K562 (cell line): ENCODE results near the gene TOX3. TPM values are rescaled to one million over a fixed set of nuclear protein-coding genes. Genes with fewer than 3 reads are reported as not detected.

Source experiments
- ATAC-seq: fragments of 200-7000 bp; cut with Tn5 transposase; 3 replicates; pipeline ENCODE4 v1.9.1; 2020; ENCODE audit warnings: moderate library complexity
- BruUV-seq: library from RNA; stranded (reverse); fragments of 400-500 nt; replicated peaks from 2 replicates; lab custom pipeline; 2021; lab: Mats Ljungman, UMichigan
- CTCF ChIA-PET: fragments of 300-600 bp; formaldehyde crosslinking; extraction: SDS; loops from one replicate; lab custom pipeline; 2021; ENCODE audit warnings: low intra/inter-chr PET ratio; lab: Yijun Ruan, JAX
- POLR2A ChIA-PET: fragments of 300-600, 350-650 bp; sonication (Branson Sonifier 250); formaldehyde crosslinking; extraction: SDS; loops from one replicate; lab custom pipeline; 2021; ENCODE audit warnings: antibody characterized with exemption, inconsistent platforms; lab: Yijun Ruan, JAX
- DNase-seq, 4 experiments: peaks; one replicate each; pipeline versions ENCODE4 v3.0.0 to v3.0.0-alpha.2; 2011 to 2018; ENCODE audit warnings: low spot score in 3 of 4, mixed read lengths in 3 of 4; ENCODE audit errors: extremely low read depth in 1 of 4
- FAIRE-seq: peaks from 2 replicates; lab custom pipeline; 2011; peaks lifted over from hg19 to GRCh38; lab: Jason Lieb, UNC
- H2AFZ ChIP-seq: 2 replicates; pipeline ENCODE4 v1.6.0; 2011; ENCODE audit warnings: low read depth, low read length, control low read depth, inconsistent platforms
- H3K27ac ChIP-seq: fragments of 200-600 bp; 3 replicates; pipeline ENCODE4 v1.8.0; 2011; ENCODE audit warnings: low read depth, mild to moderate bottlenecking, control low read depth, inconsistent platforms, low read length, moderate library complexity, mixed read lengths; ENCODE audit errors: extremely low read depth
- H3K27me3 ChIP-seq, 2 experiments: fragments of 300-600 bp in 1 of 2; 2 replicates in 1 of 2; 3 replicates in 1 of 2; pipeline versions ENCODE4 v1.6.0 to v1.8.0; 2011; ENCODE audit warnings: inconsistent platforms in 2 of 2, low read length in 2 of 2, mild to moderate bottlenecking in 1 of 2, mixed read lengths in 1 of 2, moderate library complexity in 1 of 2; ENCODE audit not compliant: control insufficient read depth in 2 of 2, insufficient read depth in 2 of 2
- H3K36me3 ChIP-seq: fragments of 300-600 bp; 3 replicates; pipeline ENCODE4 v1.8.0; 2011; ENCODE audit warnings: mild to moderate bottlenecking, low read length, inconsistent platforms; ENCODE audit not compliant: control insufficient read depth, insufficient read depth
- H3K4me1 ChIP-seq, 2 experiments: fragments of 200-600 bp in 1 of 2; replicated peaks in 1 of 2; 2 replicates in 1 of 2; 3 replicates in 1 of 2; pipeline versions ENCODE4 v1.5.1 to v1.8.0; 2011; ENCODE audit warnings: inconsistent platforms in 2 of 2, low read length in 2 of 2, mild to moderate bottlenecking in 1 of 2, mixed read lengths in 1 of 2, moderate library complexity in 1 of 2; ENCODE audit not compliant: control insufficient read depth in 2 of 2, insufficient read depth in 2 of 2
- H3K4me2 ChIP-seq: 2 replicates; pipeline ENCODE4 v1.6.1; 2011; ENCODE audit warnings: low read length, control low read depth, inconsistent platforms, mixed read lengths; ENCODE audit not compliant: insufficient read depth
- H3K4me3 ChIP-seq: fragments of 200-600 bp; sonication (generic), shearing (Covaris generic); 2 replicates; pipeline ENCODE4 v1.5.1; 2016; ENCODE audit warnings: control low read depth, inconsistent platforms
- H3K79me2 ChIP-seq: fragments of 200-600 bp; 3 replicates; pipeline ENCODE4 v1.8.0; 2011; ENCODE audit warnings: low read length, inconsistent platforms; ENCODE audit not compliant: control insufficient read depth, insufficient read depth
- H3K9ac ChIP-seq, 2 experiments: 2 replicates each; pipeline versions ENCODE4 v1.6.0 to v1.6.1; 2011; ENCODE audit warnings: low read depth in 2 of 2, low read length in 2 of 2, control low read depth in 1 of 2, inconsistent platforms in 1 of 2, mild to moderate bottlenecking in 1 of 2, mixed read lengths in 1 of 2; ENCODE audit not compliant: insufficient read depth in 1 of 2
- H3K9me1 ChIP-seq: one replicate; pipeline ENCODE4 v1.6.0; 2011; ENCODE audit warnings: inconsistent platforms, mild to moderate bottlenecking, low read length, moderate library complexity; ENCODE audit not compliant: control insufficient read depth, insufficient read depth
- H3K9me3 ChIP-seq: replicated peaks from 2 replicates; pipeline ENCODE4 v1.5.1; 2011; ENCODE audit warnings: low read depth, low read length, inconsistent platforms; ENCODE audit not compliant: control insufficient read depth, insufficient read depth
- H4K20me1 ChIP-seq: replicated peaks from 2 replicates; pipeline ENCODE4 v1.6.1; 2011; ENCODE audit warnings: low read length, inconsistent platforms, mixed read lengths; ENCODE audit not compliant: control insufficient read depth, insufficient read depth
- DDX20 ChIP-seq: fragments of 450-650 bp; IDR thresholded peaks from 2 replicates; pipeline ENCODE4 v1.6.1; 2016; ENCODE audit warnings: missing genetic modification characterization, low read depth, mild to moderate bottlenecking, missing compliant biosample characterization, moderate library complexity
- E4F1 ChIP-seq: fragments of 250-450 bp; sonication (Bioruptor Pico); IDR thresholded peaks from 2 replicates; pipeline ENCODE4 v1.5.0; 2021; ENCODE audit warnings: mild to moderate bottlenecking, borderline replicate concordance
- ELF4 ChIP-seq: fragments of 450-650 bp; formaldehyde crosslinking; IDR thresholded peaks from 2 replicates; pipeline ENCODE4 v1.4.0; 2022; ENCODE audit warnings: missing genetic modification characterization
- JUN ChIP-seq, 2 experiments: sonication (generic) in 1 of 2; formaldehyde crosslinking in 1 of 2; IDR thresholded peaks; 2 replicates each; pipeline versions ENCODE4 v1.6.1 to v1.8.0; 2012 to 2022; ENCODE audit warnings: borderline replicate concordance in 2 of 2, mild to moderate bottlenecking in 2 of 2, improper control_type of control experiment in 1 of 2, low read depth in 1 of 2, low read length in 1 of 2, missing genetic modification reagents in 1 of 2
- KLF6 ChIP-seq: fragments of 250-450 bp; sonication (Bioruptor Pico); IDR thresholded peaks from 2 replicates; pipeline ENCODE4 v1.4.0; 2020; ENCODE audit warnings: mild to moderate bottlenecking, moderate library complexity, borderline replicate concordance
- NONO ChIP-seq, 2 experiments: fragments of 200-400 bp in 1 of 2; fragments of 450-650 bp in 1 of 2; formaldehyde crosslinking in 1 of 2; IDR thresholded peaks; 2 replicates each; pipeline ENCODE4 v1.6.1; 2017; ENCODE audit warnings: low read depth in 2 of 2, mild to moderate bottlenecking in 2 of 2, moderate library complexity in 2 of 2, low read length in 1 of 2
- NR1H2 ChIP-seq: sonication (generic); formaldehyde crosslinking; IDR thresholded peaks from 2 replicates; pipeline ENCODE4 v1.4.0; 2020; ENCODE audit warnings: mild to moderate bottlenecking, missing genetic modification reagents
- RAD21 ChIP-seq, 2 experiments: fragments of 250-450 bp in 1 of 2; fragments of 450-650 bp in 1 of 2; sonication (Bioruptor Pico) in 1 of 2; formaldehyde crosslinking in 1 of 2; IDR thresholded peaks in 1 of 2; conservative IDR thresholded peaks in 1 of 2; 2 replicates each; pipeline versions ENCODE4 v1.4.0 to v1.8.0; 2020 to 2022; ENCODE audit warnings: mild to moderate bottlenecking in 2 of 2, moderate library complexity in 1 of 2
- ZNF224 ChIP-seq: sonication (generic); formaldehyde crosslinking; IDR thresholded peaks from 2 replicates; pipeline ENCODE4 v1.8.0; 2022; ENCODE audit warnings: mild to moderate bottlenecking, missing genetic modification reagents
- ZNF282 ChIP-seq: sonication (generic); formaldehyde crosslinking; IDR thresholded peaks from 2 replicates; pipeline ENCODE4 v1.8.1; 2023; ENCODE audit warnings: missing genetic modification reagents
- ZNF696 ChIP-seq: fragments of 250-450 bp; sonication (Bioruptor Pico); conservative IDR thresholded peaks from 2 replicates; pipeline ENCODE4 v1.4.0; 2020; ENCODE audit warnings: mild to moderate bottlenecking, moderate library complexity
- WGBS: fragments of 100-300 bp; shearing (Covaris generic); methylation state at CpG from one replicate; pipeline ENCODE4 v1.1.6; 2016; ENCODE audit warnings: low coverage, mixed read lengths; ENCODE audit not compliant: insufficient coverage; ENCODE audit errors: missing lambda C conversion rate; 5-methylcytosine and 5-hydroxymethylcytosine counted together
- in situ Hi-C: fragments of 300-500 bp; cut with MboI; formaldehyde crosslinking; loops from 4 replicates; pipeline ENCODE4 v1.15.0; 2018; ENCODE audit warnings: inconsistent platforms, mixed read lengths
- intact Hi-C: fragments of 100-400 bp; cut with micrococcal nuclease; formaldehyde crosslinking; loops from 2 replicates; pipeline ENCODE4 v1.14.2; 2022
- polyA plus RNA-seq, 8 experiments: library from polyadenylated mRNA; depleted of rRNA in 4 of 8; stranded (reverse) in 5 of 8; unstranded in 3 of 8; fragments of >200 nt; fragmentation: Nextera tagmentation in 2 of 8; fragmentation: Illumina TruSeq in 1 of 8; extraction: Ambion mirVana in 2 of 8; extraction: Trizol in 1 of 8; gene quantifications; 2 replicates each; pipeline versions ENCODE4 v1.2.1 to v1.2.3, GENCODE V29; 2011 to 2014; ENCODE audit warnings: inconsistent platforms in 1 of 8, missing spikeins in 1 of 8
- total RNA-seq, 7 experiments: library from RNA; depleted of rRNA in 6 of 7; stranded (reverse); fragments of >200 nt in 6 of 7; fragmentation: Illumina TruSeq in 2 of 7; extraction: Trizol in 2 of 7; gene quantifications; 2 replicates each; pipeline versions ENCODE4 v1.2.1 to v1.2.3, GENCODE V29; 2011 to 2021; ENCODE audit warnings: low replicate concordance in 1 of 7
- TF ChIP-seq, protein P1 (sequence below): fragments of 450-650 bp; IDR thresholded peaks from 2 replicates; pipeline ENCODE4 v1.6.1; 2017; ENCODE audit warnings: mild to moderate bottlenecking, moderate library complexity
- TF ChIP-seq, protein P2 (sequence below): IDR thresholded peaks from 2 replicates; pipeline ENCODE4 v1.6.1; 2016; ENCODE audit warnings: missing genetic modification characterization, missing compliant biosample characterization

The TOX3 gene
- total and polyA plus RNA-seq, 9 of the 15 experiments (the other 6 are each of a cell fraction or from before 2014, with no cell fraction given) = not detected

DNA sequence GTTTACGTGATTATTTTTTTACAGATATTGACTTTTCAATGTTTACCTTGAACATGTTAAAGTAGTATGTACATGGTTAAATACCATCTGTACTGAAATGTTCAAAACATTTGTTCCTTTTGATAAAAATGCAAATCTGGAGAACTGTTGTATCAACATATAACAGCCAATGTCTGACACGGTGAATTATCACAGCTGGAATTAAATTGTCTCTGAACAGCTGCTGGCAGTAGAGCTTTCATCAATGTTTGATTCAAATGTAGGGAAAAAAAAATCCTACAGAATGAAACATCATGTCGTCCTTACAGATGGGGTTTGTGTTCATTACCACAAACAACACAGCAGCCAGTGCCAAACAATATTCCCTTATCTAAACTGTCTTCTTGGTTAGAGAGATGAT lies 79.9 kb downstream of the TOX3 start:
- H3K27ac ChIP-seq = no peak overlapping the region
- H3K36me3 ChIP-seq = no peaks in the 10 kb centered on the region
- H3K9ac ChIP-seq = no peak overlapping the region
- ChIA-PET CTCF (no interaction called here), POLR2A (no interaction called here)
- no peaks in the 10 kb centered on the region for H3K79me2 ChIP-seq
- no peak for FAIRE-seq
- no peaks in the 10 kb centered on the region for H3K4me1 ChIP-seq
- no peak for DNase-seq
- no peak overlapping the region for H3K4me2 ChIP-seq
- H3K27me3 ChIP-seq = no peaks in the 10 kb centered on the region
- intact Hi-C loops (no loop called here), in situ Hi-C loops (no loop called here)
- TF ChIP-seq, protein P1, sequence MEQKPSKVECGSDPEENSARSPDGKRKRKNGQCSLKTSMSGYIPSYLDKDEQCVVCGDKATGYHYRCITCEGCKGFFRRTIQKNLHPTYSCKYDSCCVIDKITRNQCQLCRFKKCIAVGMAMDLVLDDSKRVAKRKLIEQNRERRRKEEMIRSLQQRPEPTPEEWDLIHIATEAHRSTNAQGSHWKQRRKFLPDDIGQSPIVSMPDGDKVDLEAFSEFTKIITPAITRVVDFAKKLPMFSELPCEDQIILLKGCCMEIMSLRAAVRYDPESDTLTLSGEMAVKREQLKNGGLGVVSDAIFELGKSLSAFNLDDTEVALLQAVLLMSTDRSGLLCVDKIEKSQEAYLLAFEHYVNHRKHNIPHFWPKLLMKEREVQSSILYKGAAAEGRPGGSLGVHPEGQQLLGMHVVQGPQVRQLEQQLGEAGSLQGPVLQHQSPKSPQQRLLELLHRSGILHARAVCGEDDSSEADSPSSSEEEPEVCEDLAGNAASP = no peak
- no peak for TF ChIP-seq KLF6
- no peak for TF ChIP-seq NONO (IDR thresholded peaks at IDR 0.05; ENCODE audit: low read depth in 2 of 2, low read length in 1 of 2)
- TF ChIP-seq, protein P2, sequence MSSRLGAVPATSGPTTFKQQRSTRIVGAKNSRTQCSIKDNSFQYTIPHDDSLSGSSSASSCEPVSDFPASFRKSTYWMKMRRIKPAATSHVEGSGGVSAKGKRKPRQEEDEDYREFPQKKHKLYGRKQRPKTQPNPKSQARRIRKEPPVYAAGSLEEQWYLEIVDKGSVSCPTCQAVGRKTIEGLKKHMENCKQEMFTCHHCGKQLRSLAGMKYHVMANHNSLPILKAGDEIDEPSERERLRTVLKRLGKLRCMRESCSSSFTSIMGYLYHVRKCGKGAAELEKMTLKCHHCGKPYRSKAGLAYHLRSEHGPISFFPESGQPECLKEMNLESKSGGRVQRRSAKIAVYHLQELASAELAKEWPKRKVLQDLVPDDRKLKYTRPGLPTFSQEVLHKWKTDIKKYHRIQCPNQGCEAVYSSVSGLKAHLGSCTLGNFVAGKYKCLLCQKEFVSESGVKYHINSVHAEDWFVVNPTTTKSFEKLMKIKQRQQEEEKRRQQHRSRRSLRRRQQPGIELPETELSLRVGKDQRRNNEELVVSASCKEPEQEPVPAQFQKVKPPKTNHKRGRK (tag) = no peak
- TF ChIP-seq RAD21 (CRISPR knock-in tag; conservative IDR thresholded peaks at IDR 0.05 in 1 of 2, IDR thresholded peaks at IDR 0.05 in 1 of 2) = no peak
- TF ChIP-seq JUN (IDR thresholded peaks at IDR 0.05; ENCODE audit: borderline replicate concordance, low read depth, low read length) = no peak
- TF ChIP-seq JUN (CRISPR knock-in tag; IDR thresholded peaks at IDR 0.05; ENCODE audit: borderline replicate concordance) = no peak
- TF ChIP-seq DDX20 (tag) = no peak
- TF ChIP-seq ZNF224 (CRISPR knock-in tag) = no peak
- TF ChIP-seq ZNF696 (CRISPR knock-in tag) = no peak
- no peak for TF ChIP-seq E4F1
- TF ChIP-seq ELF4 (CRISPR knock-in tag) = no peak
- TF ChIP-seq NR1H2 = no peak
- no peak for TF ChIP-seq ZNF282 (CRISPR knock-in tag)
- H3K9me3 ChIP-seq = no peaks in the 10 kb centered on the region; the same call in 1 of the 2 replicates
- BruUV-seq = no TSS peak
- no peaks in the 10 kb centered on the region for H4K20me1 ChIP-seq
- H2AFZ ChIP-seq = no peak overlapping the region
- no peaks in the 10 kb centered on the region for H3K9me1 ChIP-seq
- no peak for ATAC-seq
- WGBS = 0% methylated on average over 3 of the region's 3 CpGs
- H3K4me3 ChIP-seq = no peak overlapping the region
